OCI-LY3 (cell line): Measurements from ENCODE around the gene TSPAN7.

Source experiments
- H2AFZ ChIP-seq: fragments of 200-600, 300-600 bp; shearing (Covaris generic); 2 replicates; pipeline ENCODE4 v1.6.0; 2014; ENCODE audit warnings: antibody characterized with exemption, low read depth, low read length
- H3K27ac ChIP-seq: fragments of 200-600, 300-600 bp; sonication (generic); 2 replicates; pipeline ENCODE4 v1.5.1; 2014; ENCODE audit warnings: mild to moderate bottlenecking, low read length, moderate library complexity, mixed read lengths
- H3K27me3 ChIP-seq: fragments of 200-600, 300-600 bp; sonication (generic); 2 replicates; pipeline ENCODE4 v1.6.1; 2014; ENCODE audit warnings: low read depth, low read length, mixed read lengths
- H3K36me3 ChIP-seq: fragments of 200-600, 300-600 bp; sonication (generic); replicated peaks from 2 replicates; pipeline ENCODE3; 2014; ENCODE audit warnings: low read depth, low read length, mixed read lengths
- H3K4me1 ChIP-seq: fragments of 300-600, 200-600 bp; sonication (generic); 2 replicates; pipeline ENCODE4 v1.6.1; 2014; ENCODE audit warnings: low read length, mixed read lengths
- H3K4me2 ChIP-seq: fragments of 200-600, 300-600 bp; sonication (generic); 2 replicates; pipeline ENCODE4 v1.6.1; 2014; ENCODE audit warnings: low read length, mixed read lengths
- H3K4me3 ChIP-seq: fragments of 300-600, 200-600 bp; sonication (generic); 2 replicates; pipeline ENCODE4 v1.5.1; 2014; ENCODE audit warnings: antibody characterized with exemption, mild to moderate bottlenecking, low read length, moderate library complexity
- H3K79me2 ChIP-seq: fragments of 300-600, 200-600 bp; shearing (Covaris generic); 2 replicates; pipeline ENCODE4 v1.6.1; 2014; ENCODE audit warnings: mild to moderate bottlenecking, low read length, mixed read lengths
- H3K9ac ChIP-seq: fragments of 300-600, 200-600 bp; shearing (Covaris generic); 2 replicates; pipeline ENCODE4 v1.6.0; 2014; ENCODE audit warnings: mild to moderate bottlenecking, low read length, moderate library complexity
- H3K9me3 ChIP-seq: fragments of 200-600, 300-600 bp; shearing (Covaris generic); 2 replicates; pipeline ENCODE4 v1.6.1; 2014; ENCODE audit warnings: low read length, mixed read lengths; ENCODE audit not compliant: insufficient read depth
- H4K20me1 ChIP-seq: fragments of 200-600, 300-600 bp; sonication (generic); 2 replicates; pipeline ENCODE4 v1.6.1; 2016; ENCODE audit warnings: low read length, mixed read lengths; ENCODE audit not compliant: insufficient read depth
- CTCF ChIP-seq: fragments of 200-600, 300-600 bp; sonication (generic); IDR thresholded peaks from 2 replicates; pipeline ENCODE4 v1.5.1; 2014; ENCODE audit warnings: antibody characterized with exemption, low read length, low read depth
- EZH2phosphoT487 ChIP-seq: fragments of 200-600 bp; shearing (Covaris generic); IDR thresholded peaks from 2 replicates; pipeline ENCODE4 v1.6.1; 2018; ENCODE audit warnings: antibody characterized with exemption, mixed run types, low read depth

TSPAN7 gene

GRCh38 chrX:38646129-38646528 lies 84.8 kb downstream of the TSPAN7 start:
- TF ChIP-seq CTCF = no peak
- Histone ChIP-seq H3K27me3 (no peaks in the 10 kb centered on the region), H3K4me1 (no peaks in the 10 kb centered on the region), H3K4me2 (no peak overlapping the region), H2AFZ (no peak overlapping the region), H4K20me1 (no peaks in the 10 kb centered on the region), H3K9ac (no peak overlapping the region), H3K4me3 (no peak overlapping the region), H3K27ac (no peak overlapping the region), H3K79me2 (no peaks in the 10 kb centered on the region), H3K9me3 (no peaks in the 10 kb centered on the region), H3K36me3 (no peaks in the 10 kb centered on the region)

- Histone ChIP-seq H3K4me3 (no peak overlapping the region), H3K36me3 (no peaks in the 10 kb centered on the region), H3K4me2 (no peak overlapping the region), H3K9ac (no peak overlapping the region), H3K9me3 (no peaks in the 10 kb centered on the region), H3K27ac (no peak overlapping the region), H4K20me1 (no peaks in the 10 kb centered on the region), H3K27me3 (no peaks in the 10 kb centered on the region), H2AFZ (no peak overlapping the region), H3K4me1 (peaks cover 11% of the 10 kb centered on the region), H3K79me2 (no peaks in the 10 kb centered on the region)
- TF ChIP-seq CTCF (no peak), EZH2phosphoT487 (no peak)
These were observed 87.9 kb downstream of the TSPAN7 start for GRCh38 chrX:38649221-38649620.

GRCh38 chrX:38649674-38650647 lies 88.6 kb downstream of the TSPAN7 start:
- H3K27me3 ChIP-seq = no peaks in the 10 kb centered on the region
- TF ChIP-seq EZH2phosphoT487 = no peak
- no peak for TF ChIP-seq CTCF
- H3K27ac ChIP-seq = no peak overlapping the region
- H2AFZ ChIP-seq = no peak overlapping the region
- H3K36me3 ChIP-seq = no peaks in the 10 kb centered on the region
- peaks cover 11% of the 10 kb centered on the region for H3K4me1 ChIP-seq
- H3K79me2 ChIP-seq = no peaks in the 10 kb centered on the region
- H3K4me3 ChIP-seq = no peak overlapping the region
- no peaks in the 10 kb centered on the region for H4K20me1 ChIP-seq
- H3K9me3 ChIP-seq = no peaks in the 10 kb centered on the region
- H3K4me2 ChIP-seq = no peak overlapping the region
- H3K9ac ChIP-seq = no peak overlapping the region

DNA sequence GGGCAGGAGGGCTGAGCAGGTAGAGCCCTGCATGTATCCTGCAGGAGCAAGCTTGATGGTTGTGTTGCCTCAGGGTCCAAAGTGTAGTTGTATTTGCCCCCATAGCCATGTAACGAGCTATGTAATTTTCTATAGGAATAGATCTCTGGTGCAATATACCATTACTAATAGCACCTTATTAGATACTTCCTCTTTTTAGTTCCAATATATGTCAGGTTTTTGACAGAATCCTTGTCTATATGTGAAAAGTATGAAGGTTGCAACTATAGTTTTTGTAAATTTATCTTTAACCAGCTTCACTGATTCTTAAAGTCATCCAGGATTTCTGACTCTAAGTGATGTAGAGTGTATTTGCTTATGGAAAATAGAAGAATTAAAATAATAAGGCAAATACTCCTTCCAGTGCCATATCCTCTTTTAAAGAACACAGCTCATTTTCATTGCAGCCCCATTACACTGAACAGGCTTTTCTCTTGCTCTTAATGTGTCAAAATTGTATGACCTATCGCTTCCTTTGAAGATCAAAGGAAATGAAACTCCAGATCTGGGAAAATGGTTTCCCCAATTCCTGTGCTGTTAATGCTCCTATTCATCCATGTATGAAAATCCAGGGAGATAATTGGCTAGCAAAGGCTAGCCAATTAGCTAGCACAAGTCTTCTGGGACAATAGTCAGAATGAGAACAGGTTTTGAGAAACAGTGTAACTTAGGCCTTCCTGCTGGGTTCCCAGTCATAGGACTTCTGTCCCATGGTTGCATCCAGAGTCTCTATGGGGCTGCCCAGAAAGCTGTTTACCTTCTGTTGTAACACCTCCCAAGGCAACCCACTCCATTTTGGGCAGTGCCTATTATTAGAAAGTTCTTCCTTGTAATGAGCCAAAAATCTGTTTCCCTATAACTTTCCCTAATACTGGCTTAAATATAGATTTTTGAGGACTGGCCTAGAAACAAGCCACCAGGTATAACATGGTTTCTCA lies 90.6 kb downstream of the TSPAN7 start:
- Histone ChIP-seq H3K79me2 (no peaks in the 10 kb centered on the region), H3K4me3 (no peak overlapping the region), H3K4me1 (peaks cover 11% of the 10 kb centered on the region), H3K36me3 (no peaks in the 10 kb centered on the region), H2AFZ (no peak overlapping the region), H3K9me3 (no peaks in the 10 kb centered on the region), H3K27me3 (no peaks in the 10 kb centered on the region), H3K9ac (no peak overlapping the region), H3K4me2 (no peak overlapping the region), H4K20me1 (no peaks in the 10 kb centered on the region), H3K27ac (no peak overlapping the region)
- TF ChIP-seq CTCF (no peak), EZH2phosphoT487 (no peak)
